HG02852 (cell line): ENCODE results near the gene P2RX7.
"Not testable (repeated sequence)": the region's sequence is repeated elsewhere in the genome, so short reads cannot be mapped to it uniquely, and the experiment has no call there.

Experiments used
- ATAC-seq: cut with Tn5 transposase; IDR thresholded peaks from one replicate; pipeline ENCODE4 v1.9.1; 2021; ENCODE audit warnings: mild to moderate bottlenecking, moderate library complexity; ENCODE audit not compliant: unreplicated experiment

P2RX7 gene

GRCh38 chr12:121133838-121134237 lies 1.2 kb downstream of the P2RX7 start:
- ATAC-seq: no peak

GRCh38 chr12:121135320-121135719 lies 2.6 kb downstream of the P2RX7 start:
- ATAC-seq: no peak

- no peak for ATAC-seq
Measured at GRCh38 chr12:121137512-121137911, 4.8 kb downstream of the P2RX7 start.

GRCh38 chr12:121138284-121138683 lies 5.6 kb downstream of the P2RX7 start:
- ATAC-seq: no peak

- no peak for ATAC-seq
Measured at GRCh38 chr12:121139286-121139685, 6.6 kb downstream of the P2RX7 start.

- ATAC-seq: no peak
Measured at GRCh38 chr12:121142171-121142950, 9.7 kb downstream of the P2RX7 start.

- ATAC-seq: no peak
Measured at GRCh38 chr12:121144416-121144914, 11.8 kb downstream of the P2RX7 start.

GRCh38 chr12:121145221-121145620 lies 12.5 kb downstream of the P2RX7 start:
- ATAC-seq: no peak

GRCh38 chr12:121149289-121149688 lies 16.6 kb downstream of the P2RX7 start:
- ATAC-seq: not testable (repeated sequence)

- ATAC-seq: no peak
Measured at GRCh38 chr12:121154793-121155375, 22.2 kb downstream of the P2RX7 start.

- ATAC-seq: no peak
Measured at GRCh38 chr12:121156365-121156764, 23.7 kb downstream of the P2RX7 start.

- no peak for ATAC-seq
Measured at GRCh38 chr12:121158085-121158484, 25.4 kb downstream of the P2RX7 start.

GRCh38 chr12:121158728-121159351 lies 26.2 kb downstream of the P2RX7 start:
- not testable (repeated sequence) for ATAC-seq

GRCh38 chr12:121159467-121160307 lies 27.0 kb downstream of the P2RX7 start:
- no peak for ATAC-seq

GRCh38 chr12:121162384-121162783 lies 29.7 kb downstream of the P2RX7 start:
- no peak for ATAC-seq

- no peak for ATAC-seq
Measured at GRCh38 chr12:121162985-121163384, 30.3 kb downstream of the P2RX7 start.

GRCh38 chr12:121164839-121165238 lies 32.2 kb downstream of the P2RX7 start:
- not testable (repeated sequence) for ATAC-seq

GRCh38 chr12:121165316-121165715 lies 32.6 kb downstream of the P2RX7 start:
- ATAC-seq: no peak

- no peak for ATAC-seq
Measured at GRCh38 chr12:121166356-121166755, 33.7 kb downstream of the P2RX7 start.

- ATAC-seq: no peak
Measured at GRCh38 chr12:121167232-121167820, 34.6 kb downstream of the P2RX7 start.

GRCh38 chr12:121167951-121168350 lies 35.3 kb downstream of the P2RX7 start:
- ATAC-seq: no peak
